Stimulated activated CD8-positive, alpha-beta memory T cell treated with anti-CD3 and anti-CD28 coated beads, Interleukin-15, amount 100 ng/mL, for 48 hours (primary cell): ENCODE measurements around the gene RASGRF1.
A peak's percentile ranks its signal among the peaks of the same experiment; 100 is the strongest.

ENCODE experiments used
- DNase-seq, 2 donors: peaks; one replicate each; pipeline ENCODE4 v3.0.0-alpha.2; 2020; ENCODE audit warnings: low read depth in 2 of 2

The RASGRF1 gene

GRCh38 chr15:78955355-78955754 is 135.2 kb downstream of the RASGRF1 start:
- DNase-seq, result no peak

GRCh38 chr15:78951841-78952238 is 138.7 kb downstream of the RASGRF1 start:
- DNase-seq, result no peak

DNA sequence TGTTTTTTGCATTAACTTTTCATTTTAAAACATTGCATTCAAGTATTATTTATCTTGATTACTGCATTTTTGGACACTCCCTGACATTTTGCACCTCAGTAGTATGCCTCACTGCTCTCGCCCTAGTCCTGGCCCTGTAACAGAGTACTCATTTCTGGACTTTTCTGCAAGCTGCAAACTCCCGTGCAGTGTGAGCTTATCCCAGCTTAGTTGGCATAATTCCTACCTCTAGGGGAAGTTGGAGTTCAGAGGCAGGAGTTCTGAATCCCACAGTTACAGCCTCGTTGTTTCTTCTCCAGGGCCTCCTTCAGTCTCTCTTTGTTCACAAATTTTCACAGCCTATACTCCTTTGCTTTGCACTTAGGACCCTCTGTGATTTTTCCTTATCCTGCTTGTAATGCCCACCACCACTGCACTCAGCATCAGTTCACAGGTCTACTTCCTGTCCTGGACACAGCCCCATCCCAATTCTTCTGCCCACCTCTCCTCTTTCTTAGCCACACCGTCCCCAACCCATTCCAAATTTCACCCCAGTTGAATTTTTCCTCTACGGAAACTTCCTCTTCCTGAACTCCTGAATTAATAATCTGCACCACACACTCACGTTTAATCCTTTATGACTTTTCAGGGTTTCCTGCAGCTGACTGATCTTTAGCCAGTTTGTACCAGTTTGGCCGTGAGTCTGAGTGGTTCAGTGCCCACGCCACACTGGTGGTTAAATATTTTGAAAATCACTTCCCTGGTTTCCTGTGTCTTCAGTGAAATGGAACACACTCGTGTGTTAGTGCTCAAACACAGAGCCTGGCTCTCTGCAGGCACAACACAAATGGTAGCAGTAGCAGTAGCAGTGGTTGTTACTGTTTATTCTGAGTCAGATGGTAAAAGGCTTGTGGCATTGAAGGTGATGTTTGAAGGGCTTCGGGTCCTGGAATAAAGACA is 139.4 kb downstream of the RASGRF1 start:
- DNase-seq, result no peak

- no peak for DNase-seq
Measured at GRCh38 chr15:78950343-78950742, 140.2 kb downstream of the RASGRF1 start.

DNA sequence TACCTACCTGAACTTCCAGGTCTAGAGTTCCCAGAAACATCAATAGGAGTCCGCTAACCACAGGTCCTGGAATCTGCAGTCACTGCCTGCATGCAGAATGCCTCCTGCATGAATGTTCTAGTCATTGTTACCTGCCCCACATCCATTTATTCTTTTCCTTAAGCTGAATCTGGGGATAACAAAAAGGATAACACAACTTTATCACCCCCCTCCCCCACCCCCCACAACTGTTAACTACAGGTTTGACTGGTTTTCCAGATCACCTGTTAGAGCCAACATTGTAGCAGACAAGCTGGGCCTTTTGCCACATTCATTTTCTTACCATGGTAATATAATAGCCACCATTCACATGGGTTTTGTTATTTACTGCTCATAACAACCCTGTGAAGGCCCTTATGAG is 141.1 kb downstream of the RASGRF1 start:
- DNase-seq, result no peak

- no peak for DNase-seq
Measured at GRCh38 chr15:78947506-78947905, 143.1 kb downstream of the RASGRF1 start.

- no peak for DNase-seq
Measured at GRCh38 chr15:78946493-78946892, 144.1 kb downstream of the RASGRF1 start.

DNA sequence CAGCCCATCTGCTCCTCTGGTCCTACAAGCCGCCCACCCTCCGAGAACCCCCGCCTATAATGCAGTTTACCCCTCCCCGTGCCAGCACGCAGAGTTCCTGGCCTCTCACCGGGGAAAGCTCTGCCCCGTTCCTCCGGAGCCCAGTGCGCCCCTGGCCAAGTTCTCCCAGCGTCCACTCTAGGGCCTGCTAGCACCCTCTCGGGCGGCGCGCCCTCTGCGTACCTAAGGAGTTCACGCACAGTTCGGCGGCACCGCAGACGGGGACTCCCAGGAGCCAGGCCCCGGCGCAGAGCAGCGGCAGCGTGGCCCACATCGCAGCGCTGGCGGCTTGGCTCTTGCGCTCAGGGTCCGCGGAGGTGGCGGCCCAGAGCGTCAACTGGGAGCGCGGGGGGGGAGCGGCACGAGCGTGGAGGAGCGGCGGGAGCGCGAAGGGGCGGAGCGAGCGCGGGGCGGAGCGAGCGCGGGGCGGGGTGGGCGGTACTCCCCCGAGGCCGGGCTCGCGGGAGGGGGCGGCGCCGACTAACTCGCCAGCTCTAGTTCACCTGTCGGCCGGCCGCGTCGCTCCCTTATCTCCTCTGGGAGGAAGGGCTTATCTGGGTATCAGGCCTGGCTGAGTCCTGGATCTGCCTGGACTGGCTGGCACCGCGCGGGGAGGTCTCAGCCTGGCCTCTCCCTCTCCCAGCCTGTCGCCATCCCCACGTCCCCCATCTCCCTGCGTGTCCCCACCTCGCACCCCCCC is 145.7 kb downstream of the RASGRF1 start, which contains the start of gene CTSH:
CTSH (minus strand) TSS at position 378 of the 739 bp plus-strand sequence; CDS start at position 313, 65 bp downstream.
- peak; percentile 40 to 61 for DNase-seq

- no peak for DNase-seq
Measured at GRCh38 chr15:78944202-78944625, 146.4 kb downstream of the RASGRF1 start.

GRCh38 chr15:78943692-78944091 is 146.9 kb downstream of the RASGRF1 start:
- no peak for DNase-seq

- no peak for DNase-seq
Measured at GRCh38 chr15:78942741-78943140, 147.8 kb downstream of the RASGRF1 start.

DNA sequence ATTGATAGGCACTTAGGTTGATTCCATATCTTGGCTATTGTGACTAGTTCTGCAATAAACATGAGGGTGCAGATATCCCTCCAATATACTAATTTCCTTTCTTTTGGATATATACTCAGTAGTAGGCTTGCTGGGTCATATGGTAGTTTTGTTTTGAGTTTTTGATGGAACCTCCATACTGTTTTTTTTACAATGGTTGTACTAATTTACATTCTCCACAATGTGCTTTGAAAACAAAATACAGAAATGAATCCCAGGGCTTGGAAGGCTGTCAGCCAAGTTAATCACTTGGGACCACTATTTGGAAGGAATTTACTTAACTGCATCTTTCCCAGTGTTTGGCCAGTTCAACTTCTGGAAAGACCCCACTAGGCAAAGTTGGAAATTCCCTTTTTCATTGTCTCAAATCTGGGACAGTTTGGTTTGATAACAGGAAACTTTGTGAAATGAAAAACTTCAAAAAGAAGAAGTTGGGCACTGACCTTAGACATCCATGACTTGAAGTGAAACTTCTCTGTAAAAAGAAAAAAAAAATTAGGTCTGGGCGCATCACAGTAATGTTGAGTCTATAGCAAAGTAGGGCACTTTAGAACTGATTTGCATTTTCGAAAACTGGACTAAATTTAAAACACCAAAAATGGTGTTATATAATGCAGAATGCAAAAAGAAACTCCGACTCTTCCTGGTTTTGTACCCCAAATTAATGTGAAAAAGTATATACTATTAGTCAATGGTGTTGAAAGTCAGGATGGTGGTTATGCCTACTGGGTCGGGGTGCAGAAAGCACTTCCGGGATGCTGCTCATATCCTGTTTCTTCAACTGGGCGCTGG is 151.7 kb downstream of the RASGRF1 start:
- DNase-seq, result no peak

DNA sequence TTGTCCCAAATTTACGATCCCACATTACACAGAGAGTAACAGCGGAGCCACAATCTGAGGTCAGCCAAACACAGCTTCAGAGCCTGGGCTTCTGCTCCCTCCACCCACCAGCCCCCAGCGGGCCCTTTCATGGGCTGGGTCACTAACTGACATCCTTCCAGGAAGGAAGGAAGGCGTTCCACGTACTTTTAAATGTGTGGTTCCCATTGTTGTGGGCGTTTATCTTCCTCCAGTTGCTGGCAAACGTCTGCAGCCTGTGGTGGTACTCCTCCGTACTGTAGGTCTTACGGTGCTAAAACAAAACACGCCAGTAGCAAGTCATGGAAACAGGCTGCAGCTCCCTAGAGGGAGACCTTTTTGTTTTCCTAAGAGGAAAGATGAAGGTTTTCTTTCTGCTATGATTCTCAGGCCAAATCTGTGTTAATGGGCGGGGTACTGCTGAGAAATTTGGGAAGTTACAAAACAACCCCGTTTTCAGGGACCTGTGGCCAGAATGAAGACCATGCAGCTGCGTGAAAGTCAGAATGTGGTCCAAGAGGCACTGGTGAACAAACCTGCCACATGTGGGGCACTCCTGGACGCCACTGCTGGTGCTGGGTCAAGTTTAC is 153.3 kb downstream of the RASGRF1 start:
- DNase-seq, result no peak

- no peak for DNase-seq
Measured at GRCh38 chr15:78934655-78935023, 155.9 kb downstream of the RASGRF1 start.

- no peak for DNase-seq
Measured at GRCh38 chr15:78933823-78934654, 156.5 kb downstream of the RASGRF1 start.

- no peak for DNase-seq
Measured at GRCh38 chr15:78933187-78933822, 157.3 kb downstream of the RASGRF1 start.

- no peak for DNase-seq
Measured at GRCh38 chr15:78932258-78932808, 158.2 kb downstream of the RASGRF1 start.

- DNase-seq, result no peak
Measured at GRCh38 chr15:78931439-78932257, 158.9 kb downstream of the RASGRF1 start.
